ENCODE data around the gene KCTD1. TPM values are rescaled to one million over a fixed set of nuclear protein-coding genes. Genes with fewer than 3 reads are reported as not detected.
A peak's percentile ranks its signal among the peaks of the same experiment; 100 is the strongest.

The KCTD1 gene
- total RNA-seq, 1 donor from 2014 or later = 27.8 TPM

DNA sequence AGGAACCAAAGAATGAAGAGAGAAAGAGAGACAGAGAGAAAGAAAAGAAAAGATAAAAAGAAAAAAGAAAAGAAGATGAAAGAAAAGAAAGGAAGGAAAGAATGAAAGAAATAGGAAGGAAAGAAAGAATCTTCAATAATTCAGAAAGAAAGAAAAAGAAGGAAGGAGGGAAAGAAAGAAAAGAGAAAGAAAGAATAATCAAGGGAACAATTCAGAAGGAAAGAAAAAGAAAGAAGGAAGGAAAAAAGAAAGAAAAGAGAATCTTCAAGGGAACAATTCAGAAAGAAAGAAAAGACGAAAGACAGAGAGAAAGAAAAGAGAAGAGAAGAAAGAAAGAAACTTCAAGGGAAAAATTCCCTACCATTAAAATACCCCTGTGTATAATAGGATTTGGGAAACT, 5.6 kb upstream of the KCTD1 start:
- TF ChIP-seq, protein P1, sequence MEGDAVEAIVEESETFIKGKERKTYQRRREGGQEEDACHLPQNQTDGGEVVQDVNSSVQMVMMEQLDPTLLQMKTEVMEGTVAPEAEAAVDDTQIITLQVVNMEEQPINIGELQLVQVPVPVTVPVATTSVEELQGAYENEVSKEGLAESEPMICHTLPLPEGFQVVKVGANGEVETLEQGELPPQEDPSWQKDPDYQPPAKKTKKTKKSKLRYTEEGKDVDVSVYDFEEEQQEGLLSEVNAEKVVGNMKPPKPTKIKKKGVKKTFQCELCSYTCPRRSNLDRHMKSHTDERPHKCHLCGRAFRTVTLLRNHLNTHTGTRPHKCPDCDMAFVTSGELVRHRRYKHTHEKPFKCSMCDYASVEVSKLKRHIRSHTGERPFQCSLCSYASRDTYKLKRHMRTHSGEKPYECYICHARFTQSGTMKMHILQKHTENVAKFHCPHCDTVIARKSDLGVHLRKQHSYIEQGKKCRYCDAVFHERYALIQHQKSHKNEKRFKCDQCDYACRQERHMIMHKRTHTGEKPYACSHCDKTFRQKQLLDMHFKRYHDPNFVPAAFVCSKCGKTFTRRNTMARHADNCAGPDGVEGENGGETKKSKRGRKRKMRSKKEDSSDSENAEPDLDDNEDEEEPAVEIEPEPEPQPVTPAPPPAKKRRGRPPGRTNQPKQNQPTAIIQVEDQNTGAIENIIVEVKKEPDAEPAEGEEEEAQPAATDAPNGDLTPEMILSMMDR (conservative IDR thresholded peaks at IDR 0.05) = no peak
- H3K36me3 Mint-ChIP-seq (ENCODE audit: low read depth) = no peaks in the 10 kb centered on the region
- peak overlapping the region; percentile 21 for H3K4me3 Mint-ChIP-seq
- peaks cover 46% of the 10 kb centered on the region for H3K27me3 Mint-ChIP-seq (ENCODE audit: low read depth)
- peaks cover 37% of the 10 kb centered on the region for H3K4me1 Mint-ChIP-seq
- no peak overlapping the region for H3K27ac Mint-ChIP-seq (ENCODE audit: unreplicated experiment)
- DNase-seq (ENCODE audit: low read depth, low spot score) = no peak
- no peaks in the 10 kb centered on the region for H3K9me3 Mint-ChIP-seq

DNA sequence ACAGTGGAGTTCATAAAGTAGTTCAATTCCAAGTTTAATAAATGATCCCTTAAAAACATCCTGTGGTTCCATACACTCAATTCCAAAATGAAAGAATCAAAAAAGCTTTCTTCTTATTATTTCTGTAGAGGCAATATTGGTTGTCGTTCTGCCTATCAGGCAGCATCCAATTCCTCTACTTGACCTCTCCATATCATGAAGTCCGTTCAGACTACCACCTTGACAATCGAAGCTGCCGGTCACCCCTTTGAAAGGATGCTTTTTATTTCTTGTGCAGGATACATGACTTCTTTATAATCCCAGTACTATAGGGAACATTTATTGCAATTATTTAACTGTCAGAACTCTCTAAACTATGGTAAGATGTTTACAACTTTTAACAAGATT, 3.3 kb upstream of the KCTD1 start:
- Mint-ChIP-seq H3K9me3 (no peaks in the 10 kb centered on the region), H3K36me3 (ENCODE audit: low read depth) (no peaks in the 10 kb centered on the region), H3K4me1 (peaks cover 44% of the 10 kb centered on the region), H3K4me3 (peak overlapping the region; percentile 86), H3K27ac (ENCODE audit: unreplicated experiment) (no peak overlapping the region), H3K27me3 (ENCODE audit: low read depth) (peaks cover 59% of the 10 kb centered on the region)
- TF ChIP-seq, protein P1 (conservative IDR thresholded peaks at IDR 0.05) = no peak
- no peak for DNase-seq (ENCODE audit: low read depth, low spot score)

DNA sequence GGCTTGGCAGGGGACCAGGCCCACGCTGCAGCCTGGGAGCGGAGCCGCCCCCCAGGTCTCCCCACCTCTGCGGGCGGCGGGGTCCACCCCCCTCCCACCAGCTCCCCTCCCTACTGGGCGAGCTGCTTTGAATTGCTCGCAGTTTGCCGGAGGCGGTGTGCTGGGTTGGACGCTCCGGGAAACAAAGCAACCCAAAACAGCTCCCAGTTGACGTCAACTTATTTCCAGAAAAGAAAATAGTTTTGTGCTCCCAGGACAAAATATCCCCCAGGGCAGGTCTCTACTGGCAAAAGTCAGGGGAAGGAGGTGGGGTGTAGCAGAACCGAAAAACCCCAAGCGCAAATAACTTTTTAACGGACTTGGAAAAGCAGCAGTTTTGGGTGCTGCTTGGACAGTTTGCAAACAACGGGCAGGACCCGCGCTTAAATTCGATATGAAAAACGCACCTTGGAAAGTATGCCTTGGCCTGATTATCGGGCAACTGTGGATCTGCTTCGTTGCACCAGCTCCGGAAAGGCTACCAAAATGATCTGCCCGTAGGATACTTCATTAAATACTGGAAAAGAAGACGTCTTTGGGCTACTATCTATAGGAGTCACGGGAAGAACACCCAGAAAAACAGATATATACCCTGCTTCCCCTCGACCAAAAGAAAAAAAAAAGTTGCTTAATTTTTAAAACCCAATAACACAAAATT, 2.8 kb upstream of the KCTD1 start:
- Mint-ChIP-seq H3K4me3 (peak overlapping the region; percentile 86), H3K36me3 (ENCODE audit: low read depth) (no peaks in the 10 kb centered on the region), H3K9me3 (no peaks in the 10 kb centered on the region), H3K4me1 (peaks cover 44% of the 10 kb centered on the region), H3K27me3 (ENCODE audit: low read depth) (peaks cover 65% of the 10 kb centered on the region), H3K27ac (ENCODE audit: unreplicated experiment) (no peak overlapping the region)
- peak; percentile 31 for DNase-seq (ENCODE audit: low read depth, low spot score)
- TF ChIP-seq, protein P1 (conservative IDR thresholded peaks at IDR 0.05) = no peak

DNA sequence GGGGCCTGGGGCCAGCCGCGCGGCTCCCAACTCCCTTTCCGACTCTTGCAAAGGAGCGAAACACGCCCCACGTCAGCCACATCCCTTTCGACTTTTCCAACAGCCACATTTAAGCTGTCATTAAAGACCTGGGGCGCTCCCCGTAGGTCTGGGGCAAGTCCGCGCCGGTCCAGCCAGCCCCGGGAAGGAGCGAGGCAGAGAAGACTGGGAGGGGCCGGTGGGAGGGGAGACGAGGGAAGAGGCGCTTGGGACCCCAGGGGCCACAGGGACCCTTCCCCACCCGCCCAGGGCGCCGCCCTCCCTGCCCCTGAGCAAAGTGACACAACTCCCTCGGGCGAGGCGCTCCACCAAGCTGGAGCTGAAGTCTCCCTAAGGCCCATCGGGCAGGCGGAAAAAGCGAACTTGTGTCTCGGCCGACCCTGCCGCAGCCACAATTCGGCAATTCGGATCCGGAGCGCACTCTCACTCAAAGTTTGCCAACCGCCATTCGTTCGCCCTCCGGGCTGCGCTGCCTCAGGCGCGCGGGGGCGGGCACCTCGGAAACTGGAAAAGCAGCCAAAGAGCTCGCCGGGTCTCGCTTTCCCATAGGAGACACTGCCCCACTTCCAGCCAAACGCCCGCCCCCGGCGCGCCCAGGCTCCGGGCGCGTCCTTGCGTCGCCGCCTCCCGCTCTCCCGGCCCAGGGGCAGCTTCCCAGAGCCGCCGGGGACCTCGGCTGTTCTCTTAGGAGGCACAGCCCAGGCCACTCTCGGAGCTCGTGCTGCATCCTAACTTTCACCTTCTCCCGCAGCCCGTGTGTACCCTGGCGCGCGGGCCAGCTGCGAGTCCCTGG, 1.1 kb upstream of the KCTD1 start:
- TF ChIP-seq, protein P1 (conservative IDR thresholded peaks at IDR 0.05) = no peak
- Mint-ChIP-seq H3K27me3 (ENCODE audit: low read depth) (peaks cover 65% of the 10 kb centered on the region), H3K27ac (ENCODE audit: unreplicated experiment) (no peak overlapping the region), H3K36me3 (ENCODE audit: low read depth) (no peaks in the 10 kb centered on the region), H3K9me3 (no peaks in the 10 kb centered on the region), H3K4me1 (peaks cover 57% of the 10 kb centered on the region), H3K4me3 (peak overlapping the region; percentile 92)
- peak; percentile 36 for DNase-seq (ENCODE audit: low read depth, low spot score)

DNA sequence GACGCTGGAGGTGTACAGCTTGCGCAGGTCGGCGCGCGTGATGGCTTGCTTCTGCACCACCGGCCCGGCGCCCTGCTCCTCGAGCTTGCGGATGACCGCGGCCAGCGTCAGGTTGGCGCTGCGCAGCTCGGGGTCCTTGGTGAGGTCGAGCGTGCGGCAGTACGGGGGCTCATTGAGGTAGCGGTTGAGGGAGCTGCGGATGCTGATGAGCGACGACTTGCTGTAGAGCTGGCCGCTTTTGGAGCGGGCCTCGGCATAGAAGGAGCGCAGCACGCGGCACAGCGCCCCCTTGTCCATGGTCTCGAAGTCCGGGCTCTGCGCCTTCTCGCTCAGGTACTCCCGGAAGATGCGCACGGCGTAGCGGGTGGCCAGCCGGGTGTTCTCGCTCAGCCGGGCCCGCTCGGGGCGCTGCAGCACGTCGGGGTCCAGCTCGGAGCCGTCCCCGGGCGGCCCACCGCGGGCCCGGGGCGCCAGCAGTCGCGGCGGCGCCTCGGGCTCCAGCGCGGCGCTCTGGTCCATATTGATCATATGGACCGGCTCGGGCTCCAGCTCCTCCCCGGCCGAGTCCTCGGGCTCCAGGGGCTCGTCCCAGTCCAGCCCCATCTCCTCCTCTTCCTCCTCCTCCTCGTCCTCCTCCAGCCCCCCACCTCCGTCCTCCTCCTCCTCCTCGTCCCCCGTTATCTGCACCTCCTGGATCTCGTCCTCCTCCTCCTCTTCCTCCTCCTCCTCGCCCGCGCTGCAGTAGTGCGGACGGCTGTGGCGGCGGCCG, 523 bp downstream of the KCTD1 start:
- Mint-ChIP-seq H3K27ac (ENCODE audit: unreplicated experiment) (peak overlapping the region; percentile 86), H3K36me3 (ENCODE audit: low read depth) (no peaks in the 10 kb centered on the region), H3K27me3 (ENCODE audit: low read depth) (peaks cover 50% of the 10 kb centered on the region), H3K4me3 (peak overlapping the region; percentile 99), H3K4me1 (peaks cover 62% of the 10 kb centered on the region), H3K9me3 (no peaks in the 10 kb centered on the region)
- TF ChIP-seq, protein P1 (conservative IDR thresholded peaks at IDR 0.05) = peak; percentile 66
- DNase-seq (ENCODE audit: low read depth, low spot score) = peak; percentile 65

Data from neural crest cell (in vitro differentiated cells).